GM19351 (cell line): ENCODE results near the gene OR2T27.
"Not testable (repeated sequence)": the region's sequence is repeated elsewhere in the genome, so short reads cannot be mapped to it uniquely, and the experiment has no call there.

ENCODE experiments used
- ATAC-seq: cut with Tn5 transposase; IDR thresholded peaks from one replicate; pipeline ENCODE4 v1.9.1; 2021; ENCODE audit warnings: mild to moderate bottlenecking, moderate library complexity; ENCODE audit not compliant: unreplicated experiment

The OR2T27 gene

GRCh38 chr1:248641583-248641982 lies 13.7 kb downstream of the OR2T27 start:
- ATAC-seq: not testable (repeated sequence)

- peak; percentile 46 for ATAC-seq
Measured at GRCh38 chr1:248640906-248641305, 14.4 kb downstream of the OR2T27 start.

DNA sequence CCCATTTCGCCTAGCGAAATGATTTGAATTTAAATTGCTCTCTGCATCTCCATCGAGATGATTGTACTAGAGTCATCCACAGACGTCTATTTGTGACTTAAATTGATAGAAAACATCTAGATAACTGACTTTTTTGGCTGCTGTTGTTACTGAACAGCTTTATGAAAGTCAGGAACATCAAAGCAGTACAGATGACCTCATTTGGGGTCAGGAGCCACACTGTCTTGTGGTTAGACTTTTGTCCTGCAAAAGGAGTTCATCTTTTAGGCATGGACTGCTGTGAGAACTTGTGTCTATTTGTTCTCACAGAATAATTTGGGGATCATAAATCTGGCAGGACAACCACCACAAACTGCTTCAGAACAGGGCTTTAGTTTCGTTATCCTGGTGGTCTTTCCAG lies 15.7 kb downstream of the OR2T27 start:
- ATAC-seq: peak; percentile 42

DNA sequence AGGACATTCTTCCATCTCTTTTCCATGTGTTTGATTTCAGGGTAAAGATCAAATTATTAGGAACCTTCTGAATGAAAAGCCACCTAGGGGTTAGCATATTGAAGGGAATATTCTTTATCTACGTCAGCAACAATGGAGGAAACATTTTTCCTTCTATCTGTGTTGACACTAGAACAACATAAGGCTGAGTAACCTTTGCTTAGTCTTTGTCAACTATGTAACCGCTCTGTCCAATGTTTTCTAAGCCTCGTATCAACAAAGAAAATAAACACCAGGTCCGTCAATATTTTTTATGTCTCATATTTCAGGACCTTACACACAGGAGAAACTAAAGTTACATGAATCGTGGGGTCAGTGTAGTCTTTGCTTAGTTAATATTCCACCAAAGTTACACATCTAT lies 18.7 kb downstream of the OR2T27 start:
- not testable (repeated sequence) for ATAC-seq

DNA sequence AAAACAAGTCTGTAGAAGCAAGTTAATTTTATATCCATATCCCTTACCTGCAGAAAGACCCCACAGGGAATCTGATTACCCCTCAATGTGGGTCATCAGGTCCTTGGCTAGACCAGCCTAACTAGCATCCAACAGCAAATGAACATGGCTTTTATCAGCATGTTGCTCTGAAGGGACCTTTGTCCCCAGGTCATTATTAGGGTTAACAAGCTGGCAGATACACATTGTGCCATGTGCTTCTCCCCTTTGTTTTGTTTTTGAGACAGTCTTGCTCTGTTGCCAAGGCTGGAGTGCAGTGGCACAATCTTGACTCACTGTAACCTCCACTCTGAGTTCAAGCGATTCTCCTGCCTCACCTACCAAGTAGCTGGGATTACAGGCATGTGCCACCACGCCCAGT lies 20.3 kb downstream of the OR2T27 start, which contains the start of gene OR2T11:
TSS of gene OR2T11 (minus strand) at position 101 of the 400 bp plus-strand sequence. CDS start 7,963 bp downstream, outside the sequence.
- ATAC-seq: not testable (repeated sequence)

GRCh38 chr1:248631354-248632008 lies 23.8 kb downstream of the OR2T27 start:
- ATAC-seq: no peak

GRCh38 chr1:248630551-248630950 lies 24.8 kb downstream of the OR2T27 start:
- no peak for ATAC-seq

DNA sequence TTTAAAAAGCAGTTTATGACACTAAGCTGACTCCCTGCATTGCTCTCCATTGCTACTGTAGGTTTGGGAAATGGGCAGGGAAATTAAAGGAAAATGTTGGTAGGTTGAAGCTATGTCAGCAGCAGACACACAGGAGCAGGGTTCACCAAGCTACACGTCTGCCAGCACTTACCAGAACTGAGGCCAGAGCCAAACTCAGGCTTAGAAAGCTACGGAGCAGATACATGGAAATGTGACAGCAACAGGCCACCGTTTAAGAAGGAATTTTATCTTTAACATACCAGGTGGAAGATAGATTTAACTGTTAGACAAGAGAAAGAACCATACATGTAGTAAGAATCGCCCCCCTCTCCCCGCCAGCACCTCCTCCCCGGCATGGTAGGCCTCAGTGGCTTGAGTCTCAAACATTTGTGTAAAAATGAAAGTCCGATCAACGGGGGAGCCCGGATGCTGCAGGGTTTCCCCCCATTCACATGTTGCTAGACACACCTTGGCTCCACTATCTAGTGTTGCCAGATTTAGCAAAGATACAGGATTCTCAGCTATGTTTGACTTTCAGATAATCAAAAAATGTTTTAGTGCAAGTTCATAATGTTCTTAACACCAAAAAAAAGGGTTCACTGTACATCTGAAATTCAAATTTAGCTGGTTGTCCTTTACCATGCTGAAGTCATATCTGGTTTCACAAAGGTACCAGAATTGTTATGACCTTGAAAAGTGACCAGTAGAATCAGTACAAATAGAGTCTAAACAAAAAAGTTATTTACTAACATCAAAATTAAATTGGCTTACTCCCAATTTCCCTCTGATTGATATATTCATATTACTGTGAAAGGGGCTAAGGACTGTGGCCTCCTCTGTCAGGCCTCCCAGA lies 27.1 kb downstream of the OR2T27 start:
- ATAC-seq: peak; percentile 98

DNA sequence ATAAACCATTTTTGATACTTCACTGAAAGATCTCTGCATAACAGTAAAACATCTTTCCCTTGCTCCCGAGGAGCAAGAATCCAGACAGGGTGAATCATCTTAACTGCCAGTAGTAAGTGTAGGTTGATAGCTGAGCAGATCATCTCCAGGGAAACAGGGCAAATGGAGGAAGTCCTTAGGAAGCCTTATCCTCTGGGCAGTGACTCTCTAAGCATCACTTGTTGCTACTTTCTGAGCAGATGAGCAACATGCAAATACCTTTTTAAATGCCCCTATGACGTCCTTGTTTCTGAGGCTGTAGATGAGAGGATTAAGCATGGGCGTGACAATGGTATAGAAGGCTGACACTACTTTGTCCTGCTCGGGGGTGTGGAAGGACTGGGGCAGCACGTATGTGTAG lies 29.4 kb downstream of the OR2T27 start:
- ATAC-seq: no peak

- no peak for ATAC-seq
Measured at GRCh38 chr1:248625166-248625565, 30.2 kb downstream of the OR2T27 start.

DNA sequence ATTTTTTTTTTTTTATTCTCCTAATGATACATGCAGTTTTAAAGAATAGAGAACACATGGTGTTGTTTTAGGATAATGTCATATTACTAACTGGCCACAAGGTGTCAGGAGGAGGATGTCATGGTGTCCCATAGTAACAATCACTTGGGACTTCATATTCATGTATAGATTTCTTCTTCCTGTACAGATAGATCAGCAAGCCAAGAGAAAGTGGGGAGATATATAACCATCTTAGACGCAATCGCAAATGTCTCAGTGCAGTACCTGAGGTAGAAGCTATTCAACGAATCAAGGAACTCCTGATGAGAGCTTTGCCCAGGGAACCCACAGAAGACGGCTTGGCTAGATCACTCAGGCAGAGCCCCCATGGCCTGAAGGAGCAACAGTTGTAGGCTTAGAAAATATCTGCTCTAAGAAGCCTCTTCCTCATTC lies 32.7 kb downstream of the OR2T27 start:
- peak; percentile 88 for ATAC-seq

- ATAC-seq: no peak
Measured at GRCh38 chr1:248621770-248622169, 33.6 kb downstream of the OR2T27 start.

- ATAC-seq: no peak
Measured at GRCh38 chr1:248618878-248619277, 36.5 kb downstream of the OR2T27 start.

DNA sequence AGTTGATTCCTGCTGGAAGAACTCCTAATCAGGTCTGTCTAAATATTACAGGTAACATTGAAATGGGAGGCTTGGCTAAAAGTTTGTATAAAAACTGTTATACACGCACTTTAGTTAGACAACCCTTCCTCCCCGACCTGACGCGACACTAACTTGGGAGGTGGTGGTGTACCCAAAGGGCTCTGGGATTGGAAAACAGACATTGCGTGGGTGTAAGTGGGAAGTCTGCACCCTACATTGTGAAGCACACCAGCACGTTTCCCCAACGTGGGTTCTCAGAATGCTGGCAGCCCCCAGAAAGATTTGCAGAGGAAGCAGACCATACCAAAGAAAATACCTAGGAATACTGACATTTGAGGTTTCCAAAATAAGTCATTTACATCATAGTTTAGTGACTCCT lies 37.2 kb downstream of the OR2T27 start:
- ATAC-seq: no peak

- ATAC-seq: peak; percentile 45
Measured at GRCh38 chr1:248613742-248614141, 41.6 kb downstream of the OR2T27 start.

GRCh38 chr1:248611883-248612414 lies 43.4 kb downstream of the OR2T27 start:
- ATAC-seq: no peak

GRCh38 chr1:248610301-248610700 lies 45.0 kb downstream of the OR2T27 start:
- no peak for ATAC-seq
